HEK293 (cell line): ENCODE results near the gene PHETA1.

ENCODE experiments used
- CTCF ChIA-PET: fragments of 350-600 bp; formaldehyde crosslinking; extraction: SDS; loops from one replicate; lab custom pipeline; 2021; ENCODE audit warnings: antibody characterized with exemption; lab: Yijun Ruan, JAX
- POLR2A ChIA-PET: fragments of 300-600 bp; formaldehyde crosslinking; extraction: SDS; loops from one replicate; lab custom pipeline; 2020; ENCODE audit warnings: antibody characterized with exemption, inconsistent platforms; lab: Yijun Ruan, JAX
- H3K27ac ChIP-seq: fragments of 200-500 bp; sonication (Bioruptor generic); 2 replicates; pipeline ENCODE4 v1.5.1; 2014; ENCODE audit warnings: low read depth, low read length, control low read depth, inconsistent platforms; ENCODE audit errors: extremely low read depth
- H3K36me3 ChIP-seq, 2 experiments: fragments of 200-500 bp in 1 of 2; sonication (Bioruptor generic) in 1 of 2; 1 replicate in 1 of 2; 2 replicates in 1 of 2; pipeline ENCODE4 v1.5.1; 2014 to 2017; ENCODE audit warnings: inconsistent platforms in 2 of 2, low read length in 2 of 2; ENCODE audit not compliant: control insufficient read depth in 2 of 2, insufficient read depth in 1 of 2
- H3K4me1 ChIP-seq: fragments of 200-500 bp; sonication (Bioruptor generic); 2 replicates; pipeline ENCODE4 v1.5.1; 2014; ENCODE audit warnings: mild to moderate bottlenecking, low read length, inconsistent platforms; ENCODE audit not compliant: control insufficient read depth, insufficient read depth
- H3K4me3 ChIP-seq: 2 replicates; pipeline ENCODE4 v1.5.1; 2011; ENCODE audit warnings: low read depth, mild to moderate bottlenecking, control low read depth, low read length, moderate library complexity
- H3K9me3 ChIP-seq: fragments of 200-500 bp; sonication (Bioruptor generic); 2 replicates; pipeline ENCODE4 v1.5.1; 2014; ENCODE audit warnings: low read depth, low read length, inconsistent platforms; ENCODE audit not compliant: control insufficient read depth, insufficient read depth
- GLI4 ChIP-seq: fragments of 450-650 bp; formaldehyde crosslinking; IDR thresholded peaks from 2 replicates; pipeline ENCODE4 v1.5.1; 2016; ENCODE audit warnings: missing biosample characterization, missing genetic modification characterization
- INSM2 ChIP-seq: fragments of 450-650 bp; formaldehyde crosslinking; IDR thresholded peaks from 2 replicates; pipeline ENCODE4 v1.5.1; 2016; ENCODE audit warnings: missing biosample characterization, missing genetic modification characterization
- OSR2 ChIP-seq: fragments of 450-650 bp; formaldehyde crosslinking; IDR thresholded peaks from 2 replicates; pipeline ENCODE4 v1.5.1; 2016; ENCODE audit warnings: missing biosample characterization, missing genetic modification characterization
- REPIN1 ChIP-seq: fragments of 450-650 bp; formaldehyde crosslinking; IDR thresholded peaks from 2 replicates; pipeline ENCODE4 v1.5.1; 2017; ENCODE audit warnings: missing biosample characterization, missing genetic modification characterization, low read depth
- SCRT2 ChIP-seq: fragments of 450-650 bp; formaldehyde crosslinking; IDR thresholded peaks from 2 replicates; pipeline ENCODE4 v1.5.1; 2016; ENCODE audit warnings: missing biosample characterization, missing genetic modification characterization
- YY1 ChIP-seq: fragments of 450-650 bp; formaldehyde crosslinking; IDR thresholded peaks from 2 replicates; pipeline ENCODE4 v1.5.1; 2018; ENCODE audit warnings: missing biosample characterization, missing genetic modification characterization
- ZFP37 ChIP-seq: fragments of 450-650 bp; formaldehyde crosslinking; IDR thresholded peaks from 2 replicates; pipeline ENCODE4 v1.5.1; 2016; ENCODE audit warnings: missing biosample characterization, missing genetic modification characterization
- ZNF133 ChIP-seq: fragments of 450-650 bp; formaldehyde crosslinking; IDR thresholded peaks from 2 replicates; pipeline ENCODE4 v1.5.1; 2016; ENCODE audit warnings: missing biosample characterization, missing genetic modification characterization
- ZNF157 ChIP-seq: fragments of 450-650 bp; formaldehyde crosslinking; IDR thresholded peaks from 2 replicates; pipeline ENCODE4 v1.5.1; 2016; ENCODE audit warnings: missing biosample characterization, missing genetic modification characterization
- ZNF248 ChIP-seq: fragments of 450-650 bp; formaldehyde crosslinking; IDR thresholded peaks from 2 replicates; pipeline ENCODE4 v1.5.1; 2017; ENCODE audit warnings: missing biosample characterization, missing genetic modification characterization
- ZNF501 ChIP-seq: fragments of 450-650 bp; formaldehyde crosslinking; IDR thresholded peaks from 2 replicates; pipeline ENCODE4 v1.5.1; 2016; ENCODE audit warnings: missing biosample characterization, missing genetic modification characterization
- ZNF561 ChIP-seq: fragments of 450-650 bp; IDR thresholded peaks from 2 replicates; pipeline ENCODE4 v1.5.1; 2018; ENCODE audit warnings: missing biosample characterization, missing genetic modification characterization, borderline replicate concordance
- ZNF830 ChIP-seq: fragments of 450-650 bp; IDR thresholded peaks from 2 replicates; pipeline ENCODE4 v1.5.0; 2018; ENCODE audit warnings: missing biosample characterization, missing genetic modification characterization, low read depth, mild to moderate bottlenecking, moderate library complexity
- ZSCAN16 ChIP-seq: fragments of 450-650 bp; formaldehyde crosslinking; IDR thresholded peaks from 2 replicates; pipeline ENCODE4 v1.5.1; 2016; ENCODE audit warnings: missing biosample characterization, missing genetic modification characterization
- TF ChIP-seq, protein P1 (sequence below): fragments of 450-650 bp; formaldehyde crosslinking; IDR thresholded peaks from 2 replicates; pipeline ENCODE4 v1.5.1; 2016; ENCODE audit warnings: missing biosample characterization, missing genetic modification characterization, low read depth
- TF ChIP-seq, protein P2 (sequence below): fragments of 450-650 bp; formaldehyde crosslinking; IDR thresholded peaks from 2 replicates; pipeline ENCODE4 v1.5.1; 2017; ENCODE audit warnings: missing biosample characterization, missing genetic modification characterization
- TF ChIP-seq, protein P3 (sequence below): fragments of 450-650 bp; formaldehyde crosslinking; IDR thresholded peaks from 2 replicates; pipeline ENCODE4 v1.5.1; 2017; ENCODE audit warnings: missing biosample characterization, missing genetic modification characterization
- TF ChIP-seq, protein P4 (sequence below): fragments of 450-650 bp; formaldehyde crosslinking; conservative IDR thresholded peaks from 2 replicates; pipeline ENCODE4 v1.5.1; 2016; ENCODE audit warnings: low read depth, missing biosample characterization, missing genetic modification characterization
- TF ChIP-seq, protein P5 (sequence below): fragments of 450-650 bp; formaldehyde crosslinking; IDR thresholded peaks from 2 replicates; pipeline ENCODE4 v1.5.1; 2016; ENCODE audit warnings: missing biosample characterization, missing genetic modification characterization

Gene PHETA1

GRCh38 chr12:111352296-111352993 lies 16.4 kb downstream of the PHETA1 start (continued):
- TF ChIP-seq, protein P1, sequence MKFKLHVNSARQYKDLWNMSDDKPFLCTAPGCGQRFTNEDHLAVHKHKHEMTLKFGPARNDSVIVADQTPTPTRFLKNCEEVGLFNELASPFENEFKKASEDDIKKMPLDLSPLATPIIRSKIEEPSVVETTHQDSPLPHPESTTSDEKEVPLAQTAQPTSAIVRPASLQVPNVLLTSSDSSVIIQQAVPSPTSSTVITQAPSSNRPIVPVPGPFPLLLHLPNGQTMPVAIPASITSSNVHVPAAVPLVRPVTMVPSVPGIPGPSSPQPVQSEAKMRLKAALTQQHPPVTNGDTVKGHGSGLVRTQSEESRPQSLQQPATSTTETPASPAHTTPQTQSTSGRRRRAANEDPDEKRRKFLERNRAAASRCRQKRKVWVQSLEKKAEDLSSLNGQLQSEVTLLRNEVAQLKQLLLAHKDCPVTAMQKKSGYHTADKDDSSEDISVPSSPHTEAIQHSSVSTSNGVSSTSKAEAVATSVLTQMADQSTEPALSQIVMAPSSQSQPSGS (tag by site-specific recombination), result no peak
- TF ChIP-seq, protein P2, sequence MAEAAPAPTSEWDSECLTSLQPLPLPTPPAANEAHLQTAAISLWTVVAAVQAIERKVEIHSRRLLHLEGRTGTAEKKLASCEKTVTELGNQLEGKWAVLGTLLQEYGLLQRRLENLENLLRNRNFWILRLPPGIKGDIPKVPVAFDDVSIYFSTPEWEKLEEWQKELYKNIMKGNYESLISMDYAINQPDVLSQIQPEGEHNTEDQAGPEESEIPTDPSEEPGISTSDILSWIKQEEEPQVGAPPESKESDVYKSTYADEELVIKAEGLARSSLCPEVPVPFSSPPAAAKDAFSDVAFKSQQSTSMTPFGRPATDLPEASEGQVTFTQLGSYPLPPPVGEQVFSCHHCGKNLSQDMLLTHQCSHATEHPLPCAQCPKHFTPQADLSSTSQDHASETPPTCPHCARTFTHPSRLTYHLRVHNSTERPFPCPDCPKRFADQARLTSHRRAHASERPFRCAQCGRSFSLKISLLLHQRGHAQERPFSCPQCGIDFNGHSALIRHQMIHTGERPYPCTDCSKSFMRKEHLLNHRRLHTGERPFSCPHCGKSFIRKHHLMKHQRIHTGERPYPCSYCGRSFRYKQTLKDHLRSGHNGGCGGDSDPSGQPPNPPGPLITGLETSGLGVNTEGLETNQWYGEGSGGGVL (tag by site-specific recombination), result no peak

DNA sequence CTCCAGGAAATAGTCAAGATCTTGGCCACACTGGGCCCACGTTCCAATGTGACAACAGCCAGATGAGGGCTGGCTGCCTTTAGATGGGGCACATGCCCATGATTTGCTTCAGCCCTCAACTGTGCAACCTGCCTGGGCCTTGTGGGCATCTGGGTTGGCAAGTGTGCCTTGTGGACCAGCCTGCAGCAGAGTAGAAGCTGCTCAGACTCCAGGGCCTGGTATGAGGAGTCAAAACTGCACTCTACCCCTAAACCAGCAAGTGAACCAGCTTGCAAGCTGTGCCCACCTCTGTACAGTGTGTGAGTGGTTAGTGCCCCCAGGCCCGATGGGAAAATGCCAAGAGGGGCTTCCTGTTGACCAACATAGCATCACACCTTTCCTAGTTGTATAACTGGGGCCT lies 17.9 kb downstream of the PHETA1 start:
- CTCF ChIA-PET, result interaction anchor here (0.6 kb wide), 2 partner anchors 101 to 880 kb away, joined by 5 to 6 read pairs; no protein-coding TSS in a partner anchor
- H3K4me1 ChIP-seq, result no peaks in the 10 kb centered on the region
- H3K4me3 ChIP-seq, result no peak overlapping the region
- no peak overlapping the region for H3K27ac ChIP-seq
- H3K36me3 ChIP-seq, result peaks cover 0 to 8% of the 10 kb centered on the region in 2 experiments; a peak in 1 of 3 replicates
- POLR2A ChIA-PET, result no interaction called here
- no peak for TF ChIP-seq ZNF501
- TF ChIP-seq ZFP37 (tag by site-specific recombination), result no peak
- H3K9me3 ChIP-seq, result no peaks in the 10 kb centered on the region

DNA sequence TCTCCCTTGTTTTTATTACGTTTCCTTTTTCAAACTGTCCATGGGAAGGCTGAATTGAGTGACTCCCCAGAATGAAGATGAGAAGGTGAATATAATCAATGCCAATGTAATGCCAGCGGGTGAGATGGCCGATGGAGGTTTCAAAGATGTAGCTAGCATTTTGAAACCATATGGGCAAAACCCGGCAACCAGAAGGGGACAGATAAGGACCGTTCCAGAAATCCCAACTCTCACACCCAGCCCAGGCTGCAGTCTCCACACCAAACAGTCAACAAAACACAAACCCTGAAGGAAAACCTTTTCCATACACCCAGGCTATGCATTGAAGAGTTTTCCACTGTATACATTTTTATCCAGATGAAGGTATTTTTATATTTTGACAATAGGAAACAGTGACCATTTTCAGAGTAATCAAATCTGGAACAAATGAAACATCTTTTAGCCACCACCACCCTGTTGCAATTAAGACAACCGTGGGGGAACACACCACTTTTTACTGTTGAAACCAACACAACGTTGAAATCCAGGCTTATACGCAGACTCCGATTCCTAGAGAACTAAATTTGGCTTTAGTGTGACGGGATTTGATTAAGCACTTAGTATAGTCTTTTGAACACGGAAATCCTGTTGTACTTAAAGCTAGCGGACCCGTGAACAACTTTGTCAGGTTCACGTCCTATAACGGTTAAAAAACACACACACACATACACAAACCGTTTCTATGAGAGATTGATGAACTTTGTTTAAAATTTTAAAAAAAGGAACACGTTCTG lies 19.0 kb downstream of the PHETA1 start:
- no peaks in the 10 kb centered on the region for H3K4me1 ChIP-seq
- H3K36me3 ChIP-seq, result peaks cover 0 to 8% of the 10 kb centered on the region in 2 experiments; a peak in 1 of 3 replicates
- ChIA-PET CTCF (interaction anchor here (0.6 kb wide), 1 partner anchor 9 kb away, joined by 3 read pairs; no protein-coding TSS in a partner anchor), POLR2A (no interaction called here)
- no peak overlapping the region for H3K4me3 ChIP-seq
- H3K27ac ChIP-seq, result no peak overlapping the region
- H3K9me3 ChIP-seq, result no peaks in the 10 kb centered on the region
- TF ChIP-seq, protein P3, sequence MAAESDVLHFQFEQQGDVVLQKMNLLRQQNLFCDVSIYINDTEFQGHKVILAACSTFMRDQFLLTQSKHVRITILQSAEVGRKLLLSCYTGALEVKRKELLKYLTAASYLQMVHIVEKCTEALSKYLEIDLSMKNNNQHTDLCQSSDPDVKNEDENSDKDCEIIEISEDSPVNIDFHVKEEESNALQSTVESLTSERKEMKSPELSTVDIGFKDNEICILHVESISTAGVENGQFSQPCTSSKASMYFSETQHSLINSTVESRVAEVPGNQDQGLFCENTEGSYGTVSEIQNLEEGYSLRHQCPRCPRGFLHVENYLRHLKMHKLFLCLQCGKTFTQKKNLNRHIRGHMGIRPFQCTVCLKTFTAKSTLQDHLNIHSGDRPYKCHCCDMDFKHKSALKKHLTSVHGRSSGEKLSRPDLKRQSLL (tag by site-specific recombination), result no peak
- TF ChIP-seq GLI4 (tag by site-specific recombination), result no peak
- TF ChIP-seq OSR2 (tag by site-specific recombination), result no peak
- TF ChIP-seq, protein P4, sequence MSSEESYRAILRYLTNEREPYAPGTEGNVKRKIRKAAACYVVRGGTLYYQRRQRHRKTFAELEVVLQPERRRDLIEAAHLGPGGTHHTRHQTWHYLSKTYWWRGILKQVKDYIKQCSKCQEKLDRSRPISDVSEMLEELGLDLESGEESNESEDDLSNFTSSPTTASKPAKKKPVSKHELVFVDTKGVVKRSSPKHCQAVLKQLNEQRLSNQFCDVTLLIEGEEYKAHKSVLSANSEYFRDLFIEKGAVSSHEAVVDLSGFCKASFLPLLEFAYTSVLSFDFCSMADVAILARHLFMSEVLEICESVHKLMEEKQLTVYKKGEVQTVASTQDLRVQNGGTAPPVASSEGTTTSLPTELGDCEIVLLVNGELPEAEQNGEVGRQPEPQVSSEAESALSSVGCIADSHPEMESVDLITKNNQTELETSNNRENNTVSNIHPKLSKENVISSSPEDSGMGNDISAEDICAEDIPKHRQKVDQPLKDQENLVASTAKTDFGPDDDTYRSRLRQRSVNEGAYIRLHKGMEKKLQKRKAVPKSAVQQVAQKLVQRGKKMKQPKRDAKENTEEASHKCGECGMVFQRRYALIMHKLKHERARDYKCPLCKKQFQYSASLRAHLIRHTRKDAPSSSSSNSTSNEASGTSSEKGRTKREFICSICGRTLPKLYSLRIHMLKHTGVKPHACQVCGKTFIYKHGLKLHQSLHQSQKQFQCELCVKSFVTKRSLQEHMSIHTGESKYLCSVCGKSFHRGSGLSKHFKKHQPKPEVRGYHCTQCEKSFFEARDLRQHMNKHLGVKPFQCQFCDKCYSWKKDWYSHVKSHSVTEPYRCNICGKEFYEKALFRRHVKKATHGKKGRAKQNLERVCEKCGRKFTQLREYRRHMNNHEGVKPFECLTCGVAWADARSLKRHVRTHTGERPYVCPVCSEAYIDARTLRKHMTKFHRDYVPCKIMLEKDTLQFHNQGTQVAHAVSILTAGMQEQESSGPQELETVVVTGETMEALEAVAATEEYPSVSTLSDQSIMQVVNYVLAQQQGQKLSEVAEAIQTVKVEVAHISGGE, result no peak
- TF ChIP-seq ZNF248 (tag by site-specific recombination), result no peak
- TF ChIP-seq ZSCAN16 (tag by site-specific recombination), result no peak
- no peak for TF ChIP-seq ZNF830 (tag by site-specific recombination)
- no peak for TF ChIP-seq ZNF561 (tag by site-specific recombination)
- no peak for TF ChIP-seq YY1 (tag by site-specific recombination)
- TF ChIP-seq, protein P5, sequence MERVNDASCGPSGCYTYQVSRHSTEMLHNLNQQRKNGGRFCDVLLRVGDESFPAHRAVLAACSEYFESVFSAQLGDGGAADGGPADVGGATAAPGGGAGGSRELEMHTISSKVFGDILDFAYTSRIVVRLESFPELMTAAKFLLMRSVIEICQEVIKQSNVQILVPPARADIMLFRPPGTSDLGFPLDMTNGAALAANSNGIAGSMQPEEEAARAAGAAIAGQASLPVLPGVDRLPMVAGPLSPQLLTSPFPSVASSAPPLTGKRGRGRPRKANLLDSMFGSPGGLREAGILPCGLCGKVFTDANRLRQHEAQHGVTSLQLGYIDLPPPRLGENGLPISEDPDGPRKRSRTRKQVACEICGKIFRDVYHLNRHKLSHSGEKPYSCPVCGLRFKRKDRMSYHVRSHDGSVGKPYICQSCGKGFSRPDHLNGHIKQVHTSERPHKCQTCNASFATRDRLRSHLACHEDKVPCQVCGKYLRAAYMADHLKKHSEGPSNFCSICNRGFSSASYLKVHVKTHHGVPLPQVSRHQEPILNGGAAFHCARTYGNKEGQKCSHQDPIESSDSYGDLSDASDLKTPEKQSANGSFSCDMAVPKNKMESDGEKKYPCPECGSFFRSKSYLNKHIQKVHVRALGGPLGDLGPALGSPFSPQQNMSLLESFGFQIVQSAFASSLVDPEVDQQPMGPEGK (tag by site-specific recombination), result no peak
- no peak for TF ChIP-seq INSM2
- TF ChIP-seq SCRT2 (tag by site-specific recombination), result no peak
- no peak for TF ChIP-seq ZNF133 (tag by site-specific recombination)
- TF ChIP-seq REPIN1 (tag by site-specific recombination), result no peak
- no peak for TF ChIP-seq ZNF157
